Upper lobe of left lung (tissue), 4 donors: ENCODE data around the gene OR4D1.

Experiments
- EP300 ChIP-seq, 4 donors: sonication (generic); formaldehyde crosslinking; IDR thresholded peaks; one replicate each; pipeline ENCODE4 v1.5.1; 2017; ENCODE audit warnings: antibody characterized with exemption in 4 of 4, control low read depth in 2 of 4
- POLR2A ChIP-seq, 4 donors: fragments of 450-650 bp; IDR thresholded peaks; one replicate each; pipeline ENCODE4 v1.5.1; 2016 to 2017; ENCODE audit warnings: antibody characterized with exemption in 4 of 4, mild to moderate bottlenecking in 2 of 4
- POLR2AphosphoS5 ChIP-seq, 2 donors: sonication (generic); formaldehyde crosslinking; IDR thresholded peaks; one replicate each; pipeline ENCODE4 v1.5.1; 2017; ENCODE audit warnings: antibody characterized with exemption in 2 of 2
- TF ChIP-seq, protein P1 (sequence below), 6 experiments: fragments of 450-650 bp in 4 of 6; fragments of 200-600 bp in 2 of 6; sonication (generic) in 2 of 6; IDR thresholded peaks; one replicate each; pipeline ENCODE4 v1.5.1; 2016 to 2019; ENCODE audit warnings: antibody characterized with exemption in 6 of 6

DNA sequence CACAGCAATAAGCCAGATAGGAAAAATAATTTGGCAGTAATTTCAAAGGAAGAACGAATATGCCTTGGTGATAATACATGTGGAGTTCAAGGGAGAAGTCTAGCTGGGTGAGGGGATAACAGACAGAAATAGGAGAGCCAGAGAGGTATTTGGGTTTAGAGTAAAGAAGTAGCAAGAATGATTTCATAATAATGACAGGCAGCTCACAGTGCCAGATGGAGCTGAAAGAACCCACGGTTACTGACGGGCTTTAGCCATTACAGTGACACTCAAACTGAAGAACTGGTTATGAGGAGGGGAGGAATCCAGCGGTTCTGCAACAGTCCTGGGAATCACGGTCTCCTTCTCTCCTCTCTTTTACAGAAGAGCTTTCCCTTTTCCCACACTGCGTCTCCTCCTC is 2.2 kb downstream of the OR4D1 start:
- TF ChIP-seq POLR2A (IDR thresholded peaks at IDR 0.05): no peak
- TF ChIP-seq, protein P1, sequence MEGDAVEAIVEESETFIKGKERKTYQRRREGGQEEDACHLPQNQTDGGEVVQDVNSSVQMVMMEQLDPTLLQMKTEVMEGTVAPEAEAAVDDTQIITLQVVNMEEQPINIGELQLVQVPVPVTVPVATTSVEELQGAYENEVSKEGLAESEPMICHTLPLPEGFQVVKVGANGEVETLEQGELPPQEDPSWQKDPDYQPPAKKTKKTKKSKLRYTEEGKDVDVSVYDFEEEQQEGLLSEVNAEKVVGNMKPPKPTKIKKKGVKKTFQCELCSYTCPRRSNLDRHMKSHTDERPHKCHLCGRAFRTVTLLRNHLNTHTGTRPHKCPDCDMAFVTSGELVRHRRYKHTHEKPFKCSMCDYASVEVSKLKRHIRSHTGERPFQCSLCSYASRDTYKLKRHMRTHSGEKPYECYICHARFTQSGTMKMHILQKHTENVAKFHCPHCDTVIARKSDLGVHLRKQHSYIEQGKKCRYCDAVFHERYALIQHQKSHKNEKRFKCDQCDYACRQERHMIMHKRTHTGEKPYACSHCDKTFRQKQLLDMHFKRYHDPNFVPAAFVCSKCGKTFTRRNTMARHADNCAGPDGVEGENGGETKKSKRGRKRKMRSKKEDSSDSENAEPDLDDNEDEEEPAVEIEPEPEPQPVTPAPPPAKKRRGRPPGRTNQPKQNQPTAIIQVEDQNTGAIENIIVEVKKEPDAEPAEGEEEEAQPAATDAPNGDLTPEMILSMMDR (IDR thresholded peaks at IDR 0.05): no peak
- no peak for TF ChIP-seq EP300 (IDR thresholded peaks at IDR 0.05)
- no peak for TF ChIP-seq POLR2AphosphoS5 (IDR thresholded peaks at IDR 0.05)
